GM12892 (cell line): ENCODE results near the gene TMEM266.
A peak's percentile ranks its signal among the peaks of the same experiment; 100 is the strongest.

Experiments
- DNase-seq: peaks from one replicate; pipeline ENCODE4 v3.0.0; 2011; ENCODE audit not compliant: insufficient read length
- FAIRE-seq: peaks from 2 replicates; lab custom pipeline; 2011; peaks lifted over from hg19 to GRCh38; lab: Jason Lieb, UNC
- POLR2A ChIP-seq: IDR thresholded peaks from 2 replicates; pipeline ENCODE4 v1.6.1; 2011; ENCODE audit warnings: low read depth, low read length, control low read depth
- POLR2AphosphoS5 ChIP-seq: IDR thresholded peaks from 2 replicates; pipeline ENCODE4 v1.6.1; 2011; ENCODE audit warnings: low read depth, low read length, control low read depth
- TAF1 ChIP-seq: IDR thresholded peaks from 2 replicates; pipeline ENCODE4 v1.6.1; 2011; ENCODE audit warnings: low read depth, mild to moderate bottlenecking, control low read depth, low read length, borderline replicate concordance

TMEM266 gene

DNA sequence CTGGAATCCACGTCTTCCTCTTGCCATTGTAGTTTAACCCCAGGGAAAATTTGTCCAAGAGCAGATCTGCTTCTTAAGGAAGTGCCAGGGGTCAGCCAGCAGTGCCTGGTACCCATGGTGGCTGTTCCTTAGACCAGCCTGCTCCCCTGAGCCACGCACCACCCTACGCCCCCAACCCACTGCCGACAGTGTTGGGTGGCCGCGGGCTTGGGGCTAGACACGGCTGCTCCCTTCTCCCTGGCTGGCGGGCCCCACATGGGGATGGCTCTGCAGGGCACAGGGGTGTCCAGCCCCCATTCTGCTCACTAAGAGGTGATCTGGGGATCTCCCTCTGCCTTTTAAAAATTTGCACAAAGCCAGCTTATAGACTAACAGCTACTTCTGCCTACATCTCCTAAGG is 104.8 kb downstream of the TMEM266 start:
- TF ChIP-seq POLR2A (no peak), TAF1 (no peak), POLR2AphosphoS5 (no peak)
- no peak for FAIRE-seq
- no peak for DNase-seq

DNA sequence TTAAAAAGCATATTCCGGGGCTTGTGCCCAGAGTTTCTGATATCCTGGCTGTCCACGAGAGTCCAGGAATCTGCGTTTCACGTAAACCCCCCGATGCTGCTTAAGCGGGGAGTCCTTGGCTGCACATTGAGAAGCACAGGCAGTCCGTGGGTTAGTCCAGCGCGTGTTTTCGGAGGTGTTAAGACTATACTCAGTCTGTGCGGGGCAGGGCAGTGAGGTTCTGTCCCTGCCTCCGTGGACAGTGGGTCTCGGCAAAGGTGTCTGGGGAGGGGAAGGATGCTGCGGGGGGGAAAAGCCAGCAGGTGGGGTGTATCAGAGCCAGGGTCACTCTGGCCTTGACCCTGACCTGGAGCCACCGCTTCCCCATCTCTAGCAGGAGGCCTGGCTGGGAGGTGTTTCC is 106.2 kb downstream of the TMEM266 start:
- TF ChIP-seq POLR2A (no peak), TAF1 (no peak), POLR2AphosphoS5 (no peak)
- no peak for DNase-seq
- FAIRE-seq, result no peak

DNA sequence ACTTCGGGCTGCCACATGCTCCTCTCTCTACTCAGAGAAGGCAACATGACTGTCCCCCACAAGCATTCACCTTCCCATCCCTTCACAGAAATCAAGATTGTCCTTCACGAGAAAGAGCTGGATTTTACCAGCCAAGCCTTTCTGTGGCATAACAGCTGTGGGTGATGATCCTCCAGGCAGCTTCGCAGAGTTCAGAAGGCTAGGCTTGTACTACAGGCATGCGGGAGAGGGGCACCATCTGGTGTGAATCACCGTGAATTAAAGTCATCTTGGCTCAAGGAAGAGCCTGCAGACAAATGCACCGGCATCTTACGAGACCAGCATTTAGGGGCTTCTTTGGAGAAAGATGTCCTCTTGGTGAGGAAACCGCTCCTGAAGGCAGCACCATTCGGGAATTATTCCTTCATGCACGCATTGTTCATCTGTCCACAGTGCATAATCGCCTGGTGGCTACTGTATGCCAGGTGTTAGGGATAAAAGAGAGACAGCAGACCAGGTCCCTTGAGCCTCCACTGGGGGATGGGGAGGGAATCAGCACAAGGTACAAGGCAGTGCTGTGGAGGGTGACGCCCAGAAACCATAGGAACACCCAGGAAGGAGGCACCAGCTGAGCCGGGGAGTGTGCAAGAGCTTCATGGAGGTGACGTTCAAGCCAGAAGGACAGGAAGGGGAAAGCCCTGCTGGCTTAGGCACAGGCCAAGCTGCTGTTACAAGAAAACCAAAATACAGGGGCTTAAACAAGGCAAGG is 108.6 kb downstream of the TMEM266 start:
- TF ChIP-seq POLR2AphosphoS5, result no peak
- no peak for TF ChIP-seq TAF1
- no peak for TF ChIP-seq POLR2A
- FAIRE-seq (no peak), DNase-seq (no peak)

DNA sequence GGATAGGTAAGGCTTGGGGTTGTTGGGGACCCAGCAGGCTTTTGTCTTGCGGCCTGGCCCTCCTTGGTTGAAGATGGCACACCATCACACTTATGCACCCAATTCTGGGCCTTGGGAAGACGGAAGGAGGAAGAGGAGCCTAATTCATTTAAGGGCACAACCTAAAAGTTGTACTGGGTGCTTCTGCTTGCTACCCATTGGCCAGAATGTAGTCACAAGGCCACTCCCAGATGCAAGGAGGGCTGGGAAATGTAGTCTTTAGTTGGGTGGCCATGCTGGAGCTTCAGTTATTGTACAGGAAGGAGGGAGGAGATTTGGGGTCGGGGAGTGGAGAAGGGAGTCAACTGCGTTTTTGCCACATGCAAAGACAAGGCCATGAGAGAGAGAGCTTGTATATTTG is 109.2 kb downstream of the TMEM266 start:
- peak; percentile 33 for FAIRE-seq
- no peak for TF ChIP-seq POLR2A
- TF ChIP-seq POLR2AphosphoS5, result no peak
- TF ChIP-seq TAF1, result no peak
- no peak for DNase-seq

DNA sequence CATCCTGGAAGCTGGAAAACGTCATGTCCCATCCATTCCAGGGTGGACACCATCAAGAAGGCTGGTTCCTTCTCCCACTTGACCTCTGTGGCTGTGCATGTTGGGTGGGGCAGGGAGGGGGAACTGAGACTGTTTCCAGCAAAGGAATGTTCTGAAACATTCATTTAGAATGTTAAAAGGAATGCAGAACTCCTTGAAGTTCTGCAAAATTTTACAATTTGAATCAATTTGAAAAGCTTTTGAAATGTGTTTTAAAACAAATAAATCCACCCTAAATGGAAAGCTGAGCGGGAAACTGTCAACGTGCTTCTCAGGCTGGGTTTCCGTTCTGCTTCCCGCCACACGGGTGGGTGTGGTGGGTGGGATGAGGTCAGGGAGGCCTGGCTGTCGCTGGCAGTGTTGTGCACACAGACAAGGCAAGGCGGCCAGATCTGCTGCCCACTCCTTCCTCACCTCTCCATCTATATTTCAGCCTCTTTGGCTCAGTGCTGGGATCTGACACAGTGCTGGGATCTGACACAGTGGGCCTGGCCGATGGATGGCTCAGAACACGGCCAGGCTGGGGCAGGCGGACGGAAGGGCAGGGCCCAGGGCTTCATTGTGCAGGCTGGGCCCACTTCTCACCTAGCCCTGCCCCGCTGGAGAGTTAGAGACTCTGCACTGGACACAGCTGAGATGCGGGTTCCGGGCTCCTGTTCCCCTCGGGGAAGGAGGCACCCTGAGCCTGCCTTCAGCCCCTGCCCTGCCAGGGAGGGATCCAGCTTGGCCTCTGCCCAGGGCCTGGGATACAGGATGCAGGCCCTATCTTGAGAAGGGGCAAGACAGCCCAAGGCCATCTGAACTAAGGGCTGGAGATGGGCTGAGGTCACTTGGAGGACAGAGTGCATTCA is 110.4 kb downstream of the TMEM266 start:
- DNase-seq (no peak), FAIRE-seq (no peak)
- TF ChIP-seq POLR2A (no peak), POLR2AphosphoS5 (no peak), TAF1 (no peak)

DNA sequence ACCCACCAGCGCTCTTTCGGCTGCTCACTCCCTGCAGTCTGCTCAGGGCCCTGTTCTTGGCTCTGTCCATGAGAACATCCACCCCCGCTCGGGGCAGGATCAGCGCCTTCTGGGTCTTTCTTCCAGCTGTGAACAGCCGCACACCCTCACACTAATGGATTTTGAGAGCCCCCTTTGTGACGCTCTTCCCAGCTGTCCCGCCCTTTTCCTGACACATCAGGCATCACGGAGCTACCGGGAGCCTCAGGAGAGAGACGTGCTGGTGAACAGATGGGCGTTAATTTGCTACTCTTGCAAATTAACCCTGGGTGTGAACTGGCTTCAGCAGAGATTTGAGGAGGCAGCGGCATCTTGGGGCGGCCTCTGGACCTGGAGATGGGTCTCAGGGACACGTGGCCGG is 113.0 kb downstream of the TMEM266 start:
- no peak for FAIRE-seq
- TF ChIP-seq POLR2A (no peak), TAF1 (no peak), POLR2AphosphoS5 (no peak)
- no peak for DNase-seq

DNA sequence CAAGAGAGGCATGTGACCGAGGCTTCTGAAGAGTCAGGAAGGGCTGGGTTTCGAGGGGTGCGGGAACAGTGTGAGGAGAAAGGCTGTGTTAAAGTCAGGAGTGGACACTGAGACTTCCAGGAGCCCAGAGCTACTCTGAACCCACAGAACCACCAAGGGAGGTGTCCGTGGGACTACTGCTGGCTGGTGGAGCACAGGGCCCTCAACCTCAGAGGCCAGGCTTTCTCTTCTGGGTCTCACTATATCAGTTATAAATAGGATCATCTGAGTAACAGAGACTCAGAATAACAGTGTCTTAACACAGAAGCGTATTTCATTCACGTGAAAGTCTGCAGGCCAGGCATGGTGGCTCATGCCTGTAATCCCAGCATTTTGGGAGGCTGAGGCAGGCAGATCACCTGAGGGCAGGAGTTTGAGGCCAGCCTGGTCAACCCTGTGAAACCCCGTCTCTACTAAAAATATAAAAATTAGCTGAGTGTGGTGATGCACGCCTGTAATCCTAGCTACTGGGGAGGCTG is 113.6 kb downstream of the TMEM266 start:
- DNase-seq (no peak), FAIRE-seq (no peak)
- no peak for TF ChIP-seq TAF1
- TF ChIP-seq POLR2AphosphoS5, result no peak
- no peak for TF ChIP-seq POLR2A

DNA sequence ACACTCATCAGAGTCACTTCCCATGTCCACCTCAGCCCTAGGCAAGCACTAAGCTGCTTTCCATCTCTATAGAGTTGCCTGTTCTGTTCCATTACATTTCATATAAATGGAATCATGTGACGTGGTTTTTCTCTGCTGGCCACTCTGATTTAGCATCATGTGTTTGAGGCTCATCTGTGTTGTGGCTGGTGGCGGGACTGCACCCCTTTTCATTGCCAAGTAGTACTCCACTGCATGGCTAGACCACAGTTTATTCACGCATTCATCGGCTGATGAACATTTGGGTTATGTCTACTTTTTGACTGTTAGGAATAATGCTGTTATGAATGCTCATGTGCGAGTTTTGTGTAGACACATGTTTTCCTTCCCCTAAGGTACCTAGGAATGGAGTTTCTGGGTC is 114.9 kb downstream of the TMEM266 start:
- DNase-seq, result no peak
- FAIRE-seq, result no peak
- no peak for TF ChIP-seq POLR2AphosphoS5
- no peak for TF ChIP-seq POLR2A
- TF ChIP-seq TAF1, result no peak

DNA sequence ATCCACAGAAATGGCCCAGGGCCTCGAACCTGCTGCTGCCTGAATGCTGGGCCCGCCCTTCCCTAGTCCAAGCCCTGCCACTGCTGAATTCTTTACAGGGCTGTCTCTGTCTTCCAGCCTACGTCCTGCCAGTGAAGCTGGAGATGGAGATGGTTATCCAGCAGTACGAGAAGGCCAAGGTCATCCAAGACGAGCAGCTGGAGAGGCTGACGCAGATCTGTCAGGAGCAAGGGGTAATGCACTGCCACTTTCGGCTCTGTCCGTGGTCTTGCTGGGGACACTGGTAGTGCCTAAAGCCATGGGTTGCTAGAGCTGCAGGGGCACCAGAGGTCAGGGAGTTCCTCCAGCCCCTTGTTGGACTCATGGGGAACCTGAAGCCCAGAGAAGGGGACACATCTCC is 115.7 kb downstream of the TMEM266 start:
- no peak for TF ChIP-seq POLR2AphosphoS5
- TF ChIP-seq TAF1, result no peak
- TF ChIP-seq POLR2A, result no peak
- DNase-seq (no peak), FAIRE-seq (no peak)

DNA sequence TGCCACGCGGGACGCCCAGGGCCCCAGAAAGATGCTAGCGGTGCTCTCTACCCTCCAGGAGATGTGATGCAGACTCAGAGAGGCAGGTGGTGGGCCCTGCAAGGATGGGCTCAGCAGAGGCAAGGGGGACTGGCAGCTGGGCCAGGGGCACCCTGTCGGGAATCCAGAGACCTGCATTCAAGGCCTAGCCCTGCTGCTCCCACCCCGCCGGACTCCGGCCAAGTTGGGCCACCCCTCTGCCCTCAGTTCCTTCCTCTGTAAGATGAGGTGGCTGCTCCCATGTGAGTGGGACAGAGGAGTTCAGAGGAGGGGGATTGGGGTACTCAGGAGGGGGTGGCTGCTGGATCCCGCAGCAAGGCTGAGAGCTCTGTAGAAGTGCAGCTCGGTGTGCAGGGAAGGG is 116.3 kb downstream of the TMEM266 start:
- TF ChIP-seq POLR2AphosphoS5, result no peak
- no peak for TF ChIP-seq POLR2A
- TF ChIP-seq TAF1, result no peak
- FAIRE-seq (no peak), DNase-seq (no peak)

DNA sequence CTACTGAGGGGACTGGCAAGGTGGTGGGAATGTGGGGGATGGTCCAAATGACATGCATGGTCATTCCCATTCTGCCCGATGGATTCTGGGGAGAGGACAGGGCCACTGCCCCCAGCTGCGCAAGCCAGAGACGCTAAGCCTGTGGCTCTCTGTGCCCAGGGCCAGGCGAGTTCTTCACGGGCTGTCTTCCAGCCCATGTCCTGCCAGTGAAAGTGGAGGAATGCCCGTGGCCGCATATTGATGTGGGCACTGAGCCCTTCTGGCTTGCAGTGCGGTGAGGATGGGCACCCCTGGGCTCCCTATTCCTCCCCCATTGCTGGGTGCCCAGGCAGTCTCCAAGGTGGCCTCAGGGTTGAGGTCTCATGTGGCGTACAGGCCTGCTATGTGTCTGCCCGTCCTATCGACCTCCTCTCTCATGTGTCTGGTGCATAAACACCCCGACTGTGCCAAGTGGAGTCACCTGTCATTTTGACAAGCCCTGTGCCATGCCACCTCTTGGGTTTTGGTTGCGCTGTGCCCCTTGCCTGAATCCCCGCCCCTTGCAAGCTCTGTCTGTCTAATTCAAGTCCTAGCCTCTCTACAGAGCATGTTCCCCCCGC is 116.8 kb downstream of the TMEM266 start:
- no peak for FAIRE-seq
- DNase-seq, result no peak
- TF ChIP-seq POLR2AphosphoS5, result no peak
- TF ChIP-seq TAF1, result no peak
- TF ChIP-seq POLR2A, result no peak
